OCI-LY7 (cell line): ENCODE measurements around the gene LITAFD. TPM values are rescaled to one million over a fixed set of nuclear protein-coding genes. Genes with fewer than 3 reads are reported as not detected.

Experiments
- BruUV-seq: library from RNA; stranded (reverse); fragments of 400-500 nt; replicated peaks from 2 replicates; lab custom pipeline; 2021; lab: Mats Ljungman, UMichigan
- CTCF ChIA-PET: fragments of 300-600 bp; sonication (Branson Sonifier 250); formaldehyde crosslinking; loops from one replicate; lab custom pipeline; 2022; ENCODE audit warnings: antibody characterized with exemption; ENCODE audit not compliant: unreplicated experiment; lab: Charles Lee
- POLR2A ChIA-PET: fragments of 300-600 bp; sonication (Branson Sonifier 250); formaldehyde crosslinking; loops from one replicate; lab custom pipeline; 2022; ENCODE audit warnings: antibody characterized with exemption; lab: Charles Lee
- DNase-seq: peaks from one replicate; pipeline ENCODE4 v3.0.0-alpha.2; 2015; ENCODE audit warnings: low spot score
- H2AFZ ChIP-seq: fragments of 200-600 bp; sonication (generic), shearing (Covaris generic); 2 replicates; pipeline ENCODE4 v1.6.1; 2014; ENCODE audit warnings: mild to moderate bottlenecking, antibody characterized with exemption, low read length, moderate library complexity
- H3K27ac ChIP-seq: fragments of 200-600 bp; sonication (generic); 2 replicates; pipeline ENCODE4 v1.5.1; 2014; ENCODE audit warnings: mixed run types, low read depth, mild to moderate bottlenecking, moderate library complexity, low read length, inconsistent platforms; ENCODE audit not compliant: poor library complexity, severe bottlenecking
- H3K36me3 ChIP-seq: fragments of 200-600 bp; sonication (generic); 2 replicates; pipeline ENCODE4 v1.6.1; 2014; ENCODE audit warnings: mild to moderate bottlenecking, antibody characterized with exemption, low read length, moderate library complexity, mixed read lengths; ENCODE audit not compliant: insufficient read depth
- H3K4me1 ChIP-seq: fragments of 200-600 bp; sonication (generic); 2 replicates; pipeline ENCODE4 v1.5.1; 2014; ENCODE audit warnings: mild to moderate bottlenecking, low read length; ENCODE audit not compliant: insufficient read depth, poor library complexity, severe bottlenecking
- H3K4me2 ChIP-seq: fragments of 200-600 bp; sonication (generic); 2 replicates; pipeline ENCODE4 v1.6.1; 2014; ENCODE audit warnings: mild to moderate bottlenecking, low read length
- H3K4me3 ChIP-seq: fragments of 200-600 bp; sonication (generic); 2 replicates; pipeline ENCODE4 v1.5.1; 2014; ENCODE audit warnings: mild to moderate bottlenecking, low read depth, low read length; ENCODE audit not compliant: poor library complexity, severe bottlenecking
- H3K79me2 ChIP-seq: fragments of 200-600 bp; sonication (generic); 2 replicates; pipeline ENCODE4 v1.6.1; 2016; ENCODE audit warnings: low read depth, mild to moderate bottlenecking, low read length, moderate library complexity, mixed read lengths; ENCODE audit not compliant: insufficient read depth
- H3K9me2 ChIP-seq: fragments of 200-600 bp; sonication (generic); 2 replicates; pipeline ENCODE4 v1.6.1; 2016; ENCODE audit warnings: mild to moderate bottlenecking, low read length, mixed read lengths; ENCODE audit not compliant: insufficient read depth
- H3K9me3 ChIP-seq: fragments of 200-600 bp; sonication (generic); 2 replicates; pipeline ENCODE4 v1.6.1; 2014; ENCODE audit warnings: mild to moderate bottlenecking, mixed run types, low read length, mixed read lengths
- H4K20me1 ChIP-seq: fragments of 200-600 bp; sonication (generic); 2 replicates; pipeline ENCODE4 v1.6.1; 2014; ENCODE audit warnings: mild to moderate bottlenecking, antibody characterized with exemption, low read length, moderate library complexity, mixed read lengths; ENCODE audit not compliant: insufficient read depth
- CTCF ChIP-seq: fragments of 200-600 bp; sonication (generic); conservative IDR thresholded peaks from 2 replicates; pipeline ENCODE4 v1.5.1; 2014; ENCODE audit warnings: mild to moderate bottlenecking, antibody characterized with exemption, low read length, moderate library complexity, mixed read lengths
- EZH2phosphoT487 ChIP-seq: fragments of 200-600 bp; sonication (generic); IDR thresholded peaks from 2 replicates; pipeline ENCODE4 v1.6.1; 2018; ENCODE audit warnings: low read depth, borderline replicate concordance, mild to moderate bottlenecking, mixed run types, antibody characterized with exemption, low read length, moderate library complexity, mixed read lengths
- intact Hi-C: fragments of 100-400 bp; cut with micrococcal nuclease; formaldehyde crosslinking; loops from one replicate; pipeline ENCODE4 v1.10.0; 2022; ENCODE audit not compliant: unreplicated experiment
- total RNA-seq, 2 experiments: library from RNA; depleted of rRNA in 1 of 2; stranded (reverse); fragments of >200 nt in 1 of 2; shearing (Covaris generic) in 1 of 2; gene quantifications; 2 replicates each; pipeline ENCODE4 v1.2.3, GENCODE V29; 2014 to 2022

LITAFD gene
- total RNA-seq, 2 experiments from 2014 or later: not detected

GRCh38 chr16:8850279-8850885, 31.8 kb upstream of the LITAFD start:
- H4K20me1 ChIP-seq: no peaks in the 10 kb centered on the region
- BruUV-seq: no TSS peak
- TF ChIP-seq EZH2phosphoT487: no peak
- TF ChIP-seq CTCF: no peak
- DNase-seq: no peak
- ChIA-PET CTCF (interaction anchor here (1.2 kb wide), 1 partner anchor 19 kb away, joined by 3 read pairs; the partner anchor contains the start of gene CARHSP1), POLR2A (interaction anchor here (0.8 kb wide), 1 partner anchor 20 kb away, joined by 3 read pairs; no protein-coding TSS in a partner anchor)
- no peaks in the 10 kb centered on the region for H3K9me3 ChIP-seq
- peaks cover 98% of the 10 kb centered on the region for H3K36me3 ChIP-seq
- H2AFZ ChIP-seq: no peak overlapping the region
- intact Hi-C loops: no loop called here
- H3K79me2 ChIP-seq: no peaks in the 10 kb centered on the region; the same call in 1 of the 2 replicates
- no peaks in the 10 kb centered on the region for H3K9me2 ChIP-seq
- H3K4me3 ChIP-seq: no peak overlapping the region
- no peak overlapping the region for H3K4me2 ChIP-seq
- no peaks in the 10 kb centered on the region for H3K4me1 ChIP-seq
- H3K27ac ChIP-seq: no peak overlapping the region

- ChIA-PET POLR2A (interaction anchor here (0.6 to 2.1 kb wide), 3 partner anchors 11 to 273 kb away, joined by 3 to 5 read pairs (median 3); no protein-coding TSS in a partner anchor), CTCF (interaction anchor here (1.2 kb wide), 1 partner anchor 17 kb away, joined by 3 read pairs; the partner anchor contains the start of gene CARHSP1)
- Histone ChIP-seq H3K4me1 (no peaks in the 10 kb centered on the region), H2AFZ (no peak overlapping the region), H3K36me3 (peaks cover 98% of the 10 kb centered on the region), H3K9me2 (no peaks in the 10 kb centered on the region), H3K79me2 (no peaks in the 10 kb centered on the region), H3K9me3 (no peaks in the 10 kb centered on the region), H3K4me2 (no peak overlapping the region), H3K27ac (no peak overlapping the region), H4K20me1 (no peaks in the 10 kb centered on the region), H3K4me3 (no peak overlapping the region)
- DNase-seq: no peak
- TF ChIP-seq EZH2phosphoT487 (no peak), CTCF (no peak)
- no TSS peak for BruUV-seq
- intact Hi-C loops: no loop called here
Measured at GRCh38 chr16:8851761-8852403, 30.3 kb upstream of the LITAFD start.
